ENCODE results near the gene POTEE.
"Not testable (repeated sequence)": the region's sequence is repeated elsewhere in the genome, so short reads cannot be mapped to it uniquely, and the experiment has no call there.

POTEE gene

DNA sequence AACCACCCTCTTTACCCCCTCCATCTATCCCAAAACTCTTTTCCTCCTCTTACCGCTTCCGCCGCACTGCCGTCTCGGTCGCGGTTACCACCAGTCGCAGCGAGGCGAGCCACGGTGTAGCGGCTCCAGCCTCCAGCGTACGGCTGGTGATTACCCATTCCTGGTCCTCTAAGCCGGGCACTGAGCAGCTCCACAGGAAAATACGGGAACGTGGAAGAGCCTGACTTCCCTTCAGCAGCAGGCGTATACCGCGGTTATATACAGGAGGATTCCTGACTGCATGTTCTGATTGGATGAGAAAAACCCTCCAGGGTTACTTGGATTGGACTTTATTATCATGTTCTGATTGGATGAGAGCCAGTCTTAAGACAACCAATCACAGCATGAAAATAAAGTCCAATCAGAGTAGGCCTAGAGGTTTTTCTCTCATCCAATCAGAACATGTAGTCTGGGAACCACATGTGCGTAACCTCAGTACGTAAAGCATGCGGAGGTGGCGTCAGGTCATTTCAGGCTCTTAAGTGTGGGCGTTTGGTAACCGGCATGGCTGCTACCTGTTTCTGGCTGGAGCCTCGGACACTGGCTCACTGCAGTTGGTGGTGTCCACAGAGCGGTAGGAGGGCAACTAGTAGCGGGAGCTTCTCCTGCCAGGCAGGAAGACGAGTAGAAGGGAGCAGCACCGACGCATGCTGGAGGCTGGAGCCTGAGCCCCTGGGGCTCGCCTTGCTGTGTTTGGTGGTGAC lies at the start of gene POTEE:
POTEE (plus strand) TSS at position 507 of the 743 bp plus-strand sequence. CDS start 8,867 bp downstream, outside the sequence.
- not testable (repeated sequence) for DNase-seq (ENCODE audit: low read depth)

DNA sequence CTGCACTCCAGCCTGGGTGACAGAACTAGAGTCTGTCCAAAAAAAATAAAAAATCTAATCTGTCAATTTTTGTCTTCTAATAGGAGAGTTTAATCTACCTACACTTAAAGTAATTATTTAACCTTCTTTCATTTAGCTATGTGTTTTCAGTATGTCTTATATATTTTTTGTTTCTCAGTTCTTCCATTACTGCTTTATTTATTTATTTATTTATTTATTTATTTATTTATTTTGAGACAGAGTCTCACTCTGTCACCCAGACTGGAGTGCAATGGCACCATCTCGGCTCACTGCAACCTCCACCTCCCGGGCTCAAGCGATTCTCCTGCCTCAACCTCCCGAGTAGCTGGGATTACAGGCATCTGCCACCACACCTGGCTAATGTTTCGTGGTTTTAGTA lies 43.8 kb upstream of the POTEE start:
- DNase-seq (ENCODE audit: low read depth), result not testable (repeated sequence)

DNA sequence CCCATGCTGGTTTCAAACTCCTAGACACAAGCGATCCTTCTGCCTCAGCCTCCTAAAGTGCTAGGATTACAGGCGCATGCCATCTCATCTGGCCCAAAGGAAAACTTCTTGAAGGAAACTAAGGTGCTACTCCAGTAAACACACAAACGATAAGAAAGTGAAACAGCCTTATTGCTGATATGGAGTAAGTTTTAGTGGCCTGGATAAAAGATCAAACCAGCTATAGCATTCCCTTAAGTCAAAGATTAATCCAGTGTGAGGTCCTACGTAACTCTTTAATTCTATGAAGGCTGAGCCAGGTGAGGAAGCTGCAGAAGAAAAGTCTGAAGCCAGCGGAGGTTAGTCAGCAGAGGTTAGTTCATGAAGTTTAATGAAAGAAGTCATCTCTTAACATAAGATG lies 40.8 kb upstream of the POTEE start:
- no peak for DNase-seq (ENCODE audit: low read depth)

DNA sequence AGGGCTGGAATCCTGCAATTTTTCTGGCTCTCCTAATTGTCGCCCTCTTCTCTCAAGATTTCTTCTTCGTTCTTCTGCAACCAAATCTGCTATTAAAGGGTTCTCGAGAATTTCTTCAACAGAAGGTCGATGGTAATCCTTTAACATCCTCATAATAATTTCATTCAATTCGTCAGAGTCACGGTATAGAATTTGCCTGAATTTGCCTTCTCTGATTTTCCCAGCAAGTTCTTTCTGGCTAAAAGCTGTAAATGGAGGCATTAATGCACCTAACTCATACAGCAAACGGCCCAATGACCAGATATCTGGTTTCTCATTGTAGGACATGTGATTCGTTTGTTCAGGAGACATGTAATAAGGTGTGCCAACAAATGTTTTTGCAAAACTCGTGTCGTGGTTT lies 31.3 kb upstream of the POTEE start:
- not testable (repeated sequence) for DNase-seq (ENCODE audit: low read depth)

DNA sequence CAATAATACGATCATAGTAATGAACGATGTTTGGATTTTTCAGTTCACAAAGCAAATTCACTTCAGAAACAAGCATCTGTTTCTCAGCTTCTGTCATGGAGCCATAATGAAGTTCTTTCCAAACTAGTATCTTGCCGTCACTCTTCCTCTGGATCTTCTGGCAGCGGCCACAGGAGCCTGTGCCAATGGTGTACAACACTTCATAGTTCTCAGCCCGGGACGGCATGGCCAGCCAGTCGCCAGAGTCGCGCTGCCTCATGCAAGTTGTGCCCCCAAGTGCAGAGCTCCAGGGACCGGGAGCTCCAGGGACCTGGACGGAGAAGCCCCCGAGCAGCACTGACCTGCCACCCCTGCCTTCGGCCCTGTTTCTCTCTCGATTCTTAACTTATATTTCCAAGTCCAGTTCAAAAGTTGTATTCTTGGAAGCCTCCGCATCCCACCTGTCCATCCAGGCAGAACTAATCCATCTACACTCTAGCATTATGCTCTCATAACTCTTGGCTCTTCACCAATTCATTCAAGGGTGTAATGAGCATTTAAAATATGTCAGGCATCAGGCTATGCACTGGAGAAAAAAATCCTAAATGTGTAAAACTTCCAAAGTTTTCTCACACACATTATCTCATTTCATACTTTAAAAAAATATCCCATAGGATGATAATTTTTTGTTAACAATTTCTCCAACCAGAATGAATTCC lies 30.5 kb upstream of the POTEE start:
- DNase-seq (ENCODE audit: low read depth), result not testable (repeated sequence)

DNA sequence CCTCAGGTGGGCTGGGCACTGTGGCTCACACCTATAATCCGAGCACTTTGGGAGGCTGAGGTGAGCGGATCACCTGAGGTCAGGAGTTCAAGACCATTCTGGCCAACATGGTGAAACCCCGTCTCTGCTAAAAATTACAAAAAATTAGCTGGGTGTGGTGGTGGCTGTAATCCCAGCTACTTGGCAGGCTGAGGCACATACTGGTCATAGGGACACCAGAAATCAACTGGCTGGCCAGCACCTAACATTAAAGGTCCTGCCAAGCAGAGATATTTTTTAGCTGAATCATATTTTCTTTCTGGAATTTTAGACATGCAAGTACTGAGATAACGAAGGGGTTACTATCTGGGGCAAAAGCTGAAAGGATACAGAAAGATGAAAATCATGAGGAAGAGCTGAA lies 27.9 kb upstream of the POTEE start:
- DNase-seq (ENCODE audit: low read depth), result peak; percentile 19

DNA sequence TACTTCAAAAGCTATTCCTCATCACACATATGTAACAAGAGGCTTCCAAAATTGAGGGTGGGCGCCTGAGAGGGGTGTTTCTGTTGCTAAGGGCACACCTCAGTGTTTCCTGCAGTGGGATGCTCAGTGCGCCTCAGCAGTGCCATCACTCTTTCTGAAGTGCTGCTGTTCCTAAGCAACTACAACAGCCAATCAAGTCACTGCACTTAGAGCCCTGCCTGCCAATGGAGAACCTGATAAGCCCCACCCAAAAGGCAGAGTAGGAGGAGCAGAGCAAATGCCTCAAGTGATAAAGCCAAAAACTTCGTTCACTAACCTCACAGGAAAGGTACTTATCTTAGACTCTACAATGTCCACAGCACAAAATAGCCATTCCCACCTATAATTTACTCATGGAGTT lies 15.9 kb upstream of the POTEE start:
- DNase-seq (ENCODE audit: low read depth), result not testable (repeated sequence)

DNA sequence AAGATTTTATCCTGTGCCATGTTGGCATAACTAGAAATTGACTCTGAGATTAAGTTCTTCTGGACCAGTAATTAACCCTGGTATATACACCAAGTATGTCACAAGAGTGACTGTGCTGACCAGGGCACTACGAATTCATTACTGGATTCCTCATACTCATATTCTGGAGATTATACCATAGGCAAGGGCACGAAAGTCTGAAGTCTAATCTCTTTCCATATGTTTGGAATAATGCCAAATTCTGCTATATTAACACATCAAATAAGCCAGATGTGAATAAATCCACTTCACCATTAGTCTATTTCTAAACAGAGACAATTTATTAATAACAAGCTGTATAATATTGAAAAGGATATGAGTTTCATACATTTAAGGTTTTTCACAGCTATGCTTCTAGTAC lies 13.2 kb upstream of the POTEE start:
- DNase-seq (ENCODE audit: low read depth), result not testable (repeated sequence)

DNA sequence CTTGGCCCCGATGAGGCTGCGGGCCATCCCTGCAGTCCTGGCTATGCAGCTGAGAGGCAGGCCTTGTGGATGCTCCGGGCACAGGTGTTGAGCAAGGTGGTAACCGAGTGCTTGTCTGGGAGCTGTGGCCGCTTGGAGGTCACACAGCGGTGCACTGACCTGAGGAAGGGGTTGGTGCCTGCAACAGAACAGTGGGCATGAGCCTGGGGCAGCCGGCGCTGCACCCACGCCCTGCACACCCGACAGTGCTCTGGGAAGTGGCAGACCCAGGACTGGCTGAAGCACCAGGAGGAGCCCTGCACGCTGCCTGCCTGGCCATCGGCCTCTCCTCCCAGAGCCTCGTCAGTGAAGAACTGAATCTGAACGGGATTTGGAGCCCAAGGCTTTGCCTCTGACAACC lies 8.2 kb upstream of the POTEE start:
- no peak for DNase-seq (ENCODE audit: low read depth)

DNA sequence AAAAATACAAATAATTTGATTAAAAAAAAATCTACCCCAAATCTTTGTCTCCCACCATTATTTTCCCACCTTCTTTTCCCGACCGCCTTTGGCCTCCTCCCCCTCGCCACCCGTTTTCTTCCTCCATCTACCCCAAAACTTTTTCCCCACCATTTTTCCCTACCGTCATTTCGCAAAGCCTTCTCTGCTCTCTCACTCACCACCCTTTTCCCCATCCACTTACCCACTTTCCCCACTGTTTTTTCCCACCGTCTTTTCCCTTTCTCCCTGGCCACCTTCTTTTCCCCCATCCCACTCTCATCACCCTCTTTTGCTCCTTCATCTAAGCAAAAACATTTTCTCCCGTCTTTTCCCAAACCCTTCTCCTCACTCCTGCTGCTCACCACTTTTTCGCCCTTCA lies 1.5 kb upstream of the POTEE start:
- DNase-seq (ENCODE audit: low read depth), result not testable (repeated sequence)

DNA sequence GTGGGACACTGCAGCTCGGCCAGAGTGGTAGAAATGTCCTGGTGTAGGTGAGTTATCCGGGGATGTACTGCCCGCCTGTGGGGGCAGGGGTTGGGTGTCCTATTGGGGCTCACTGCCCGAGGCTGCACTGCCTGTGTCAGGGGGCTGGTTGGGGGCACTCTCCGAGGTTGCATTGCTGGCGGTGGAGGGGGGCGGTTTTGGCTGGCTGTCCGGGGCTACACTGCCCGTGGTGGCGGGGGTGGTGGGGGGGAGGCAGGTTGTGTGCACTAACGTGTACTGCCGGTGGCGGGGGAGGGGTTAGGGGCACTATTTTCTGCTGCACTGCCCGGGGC lies 403 bp downstream of the POTEE start:
- not testable (repeated sequence) for DNase-seq (ENCODE audit: low read depth)

DNA sequence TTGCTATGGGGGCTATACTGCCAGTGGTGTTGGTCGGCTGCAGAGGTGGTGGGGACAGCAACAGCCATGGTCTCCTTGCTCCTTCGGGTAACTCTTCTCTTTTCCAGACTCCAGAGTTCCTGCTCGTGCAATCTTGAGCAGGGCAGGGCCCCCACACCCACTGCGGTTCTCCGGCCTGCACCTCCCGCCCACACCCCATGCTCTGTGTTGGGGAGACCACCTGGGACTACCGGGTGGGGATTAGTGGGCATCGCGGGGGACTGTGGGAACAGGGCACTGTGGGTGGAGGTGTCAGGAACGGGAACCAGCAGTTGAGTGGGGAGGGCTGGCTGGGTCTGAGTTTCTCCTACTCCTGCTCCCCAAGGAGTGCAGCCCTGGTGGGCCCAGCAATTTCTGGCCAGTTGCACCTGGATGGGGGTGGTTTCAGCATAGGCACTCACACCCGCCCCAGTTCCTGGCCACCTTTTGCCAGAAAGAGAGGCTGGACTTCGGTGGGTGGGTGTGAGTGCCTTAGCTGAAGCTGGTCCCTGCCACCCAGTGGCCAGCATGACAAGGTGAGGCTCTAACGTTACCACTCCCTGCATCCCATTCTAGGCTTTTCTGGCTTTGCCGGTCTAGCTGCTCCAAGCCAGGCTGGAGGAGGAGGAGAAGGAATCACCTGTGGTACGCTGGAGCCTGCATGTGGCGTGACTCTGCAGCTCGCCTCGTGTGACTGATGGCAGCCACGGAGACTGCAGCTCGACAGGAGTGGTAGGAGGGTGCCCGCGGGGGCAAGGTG lies 1.3 kb downstream of the POTEE start:
- not testable (repeated sequence) for DNase-seq (ENCODE audit: low read depth)

DNA sequence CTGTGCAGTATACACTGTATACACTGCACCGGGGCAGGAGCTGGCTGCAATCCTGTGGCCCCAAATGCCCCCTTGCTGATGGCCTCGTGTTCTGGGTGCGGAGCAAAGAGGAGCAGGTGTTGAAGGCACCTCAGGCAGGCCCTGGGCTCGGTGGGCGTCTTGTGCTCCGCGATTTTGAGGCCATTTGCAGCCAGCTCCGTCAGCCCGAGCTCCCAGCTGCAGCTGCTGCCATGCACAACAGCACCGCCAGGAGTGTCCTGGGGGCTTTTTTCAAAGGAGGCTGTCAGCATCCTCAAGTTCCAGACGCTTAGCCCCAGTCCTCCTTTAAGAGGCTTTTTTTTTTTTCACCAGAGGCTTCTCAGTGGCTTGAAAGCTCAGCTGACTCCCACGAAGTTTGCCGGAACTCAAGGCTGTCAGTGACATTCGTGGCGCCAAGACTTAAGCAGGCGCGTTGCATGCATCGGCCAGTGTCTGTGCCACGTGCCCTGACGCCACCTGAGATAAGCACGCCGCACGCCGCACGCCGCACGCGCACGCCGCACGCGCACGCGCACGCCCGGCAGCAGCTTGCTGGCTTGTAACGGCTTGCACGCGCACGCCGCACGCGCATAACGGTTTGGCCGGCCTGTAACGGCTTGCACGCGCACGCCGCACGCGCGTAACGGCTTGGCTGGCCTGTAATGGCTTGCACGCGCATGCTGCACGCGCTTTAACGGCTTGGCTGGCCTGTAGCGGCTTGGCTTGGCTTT lies 8.1 kb downstream of the POTEE start:
- DNase-seq (ENCODE audit: low read depth), result not testable (repeated sequence)

DNA sequence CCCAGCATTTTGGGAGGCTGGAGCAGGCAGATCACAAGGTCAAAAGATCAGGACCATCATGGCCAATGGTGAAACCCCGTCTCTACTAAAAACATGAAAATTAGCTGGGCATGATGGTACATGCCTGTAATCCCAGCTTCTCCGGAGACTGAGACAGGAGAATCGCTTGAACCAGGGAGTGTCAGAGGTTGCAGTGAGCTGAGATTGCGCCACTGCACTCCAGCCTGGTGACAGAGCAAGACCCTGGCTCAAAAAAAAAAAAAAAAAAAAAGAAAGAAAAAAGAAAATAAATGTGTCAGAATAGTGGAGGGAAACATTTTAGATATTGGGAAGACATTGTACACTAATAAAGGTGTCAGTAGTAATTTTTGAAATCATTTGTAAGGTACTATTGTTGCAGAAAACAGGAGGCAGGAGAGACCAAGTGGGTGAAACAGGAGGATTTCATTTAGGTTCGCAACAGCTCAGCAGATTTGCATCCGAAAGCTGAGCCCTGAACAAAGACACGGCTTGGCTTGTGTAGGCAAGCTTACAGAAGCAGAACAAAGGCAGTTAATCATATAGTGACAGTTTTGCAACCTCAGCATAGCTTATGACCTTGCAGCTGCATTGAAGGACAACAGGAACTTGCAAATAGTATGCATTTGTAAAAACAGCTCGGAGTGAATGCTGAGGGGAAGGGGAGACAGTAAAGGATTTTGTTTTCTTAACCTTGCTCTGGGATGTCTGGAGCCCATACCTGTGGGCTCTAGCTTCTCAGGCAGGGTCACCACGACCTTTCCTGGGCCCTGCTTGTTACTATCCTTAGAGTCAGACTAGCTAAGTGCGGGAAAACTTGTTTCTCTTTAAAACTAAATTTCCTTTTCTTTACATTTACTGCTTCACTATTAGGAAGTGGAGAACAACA lies 26.5 kb downstream of the POTEE start:
- DNase-seq (ENCODE audit: low read depth), result not testable (repeated sequence)
